H7 (cell line): ENCODE measurements around the gene COG5. TPM values are rescaled to one million over a fixed set of nuclear protein-coding genes. Genes with fewer than 3 reads are reported as not detected.
A peak's percentile ranks its signal among the peaks of the same experiment; 100 is the strongest.

Experiments used
- DNase-seq: peaks from one replicate; pipeline ENCODE4 v3.0.0; 2012
- H3K27me3 ChIP-seq: 2 replicates; pipeline ENCODE4 v1.6.0; 2011; ENCODE audit warnings: mild to moderate bottlenecking, low read length; ENCODE audit not compliant: control insufficient read depth, insufficient read depth
- H3K36me3 ChIP-seq: replicated peaks from 2 replicates; pipeline ENCODE4 v1.5.1; 2011; ENCODE audit warnings: low read length; ENCODE audit not compliant: control insufficient read depth, insufficient read depth
- H3K4me3 ChIP-seq: 2 replicates; pipeline ENCODE4 v1.5.1; 2011; ENCODE audit warnings: low read depth, mild to moderate bottlenecking, control low read depth, low read length, moderate library complexity; ENCODE audit not compliant: insufficient read depth
- total RNA-seq: library from RNA; depleted of rRNA; stranded (reverse); fragments of >200 nt; shearing (Covaris generic); gene quantifications from 2 replicates; pipeline ENCODE4 v1.2.3, GENCODE V29; 2014

Gene COG5
- total RNA-seq, 1 experiment from 2014 or later: 13.5 TPM

GRCh38 chr7:107208024-107208521 is 355.6 kb downstream of the COG5 start:
- no peak overlapping the region for H3K4me3 ChIP-seq
- no peak for DNase-seq
- no peaks in the 10 kb centered on the region for H3K27me3 ChIP-seq
- H3K36me3 ChIP-seq: no peaks in the 10 kb centered on the region; the same call in none of the 2 replicates

GRCh38 chr7:107207459-107207858 is 356.3 kb downstream of the COG5 start:
- H3K27me3 ChIP-seq: no peaks in the 10 kb centered on the region
- H3K36me3 ChIP-seq: no peaks in the 10 kb centered on the region; the same call in none of the 2 replicates
- no peak for DNase-seq
- H3K4me3 ChIP-seq: no peak overlapping the region

- no peak for DNase-seq
- H3K27me3 ChIP-seq: no peaks in the 10 kb centered on the region
- H3K4me3 ChIP-seq: no peak overlapping the region
- peaks cover 2% of the 10 kb centered on the region for H3K36me3 ChIP-seq
Measured at GRCh38 chr7:107206706-107207105, 357.0 kb downstream of the COG5 start.

GRCh38 chr7:107206136-107206535 is 357.6 kb downstream of the COG5 start:
- DNase-seq: no peak
- Histone ChIP-seq H3K36me3 (peaks cover 2% of the 10 kb centered on the region), H3K27me3 (no peaks in the 10 kb centered on the region), H3K4me3 (no peak overlapping the region)

GRCh38 chr7:107203607-107204006 is 360.1 kb downstream of the COG5 start:
- no peak for DNase-seq
- H3K27me3 ChIP-seq: no peaks in the 10 kb centered on the region
- H3K36me3 ChIP-seq: peaks cover 4% of the 10 kb centered on the region
- H3K4me3 ChIP-seq: no peak overlapping the region

- Histone ChIP-seq H3K4me3 (no peak overlapping the region), H3K27me3 (no peaks in the 10 kb centered on the region), H3K36me3 (peaks cover 7% of the 10 kb centered on the region)
- DNase-seq: peak; percentile 59
Measured at GRCh38 chr7:107201795-107202450, 361.8 kb downstream of the COG5 start.

- DNase-seq: no peak
- Histone ChIP-seq H3K36me3 (peaks cover 8% of the 10 kb centered on the region), H3K4me3 (no peak overlapping the region), H3K27me3 (no peaks in the 10 kb centered on the region)
Measured at GRCh38 chr7:107196834-107197610, 366.7 kb downstream of the COG5 start.

- no peak for DNase-seq
- Histone ChIP-seq H3K36me3 (peaks cover 6% of the 10 kb centered on the region), H3K27me3 (no peaks in the 10 kb centered on the region), H3K4me3 (no peak overlapping the region)
Measured at GRCh38 chr7:107194052-107194451, 369.7 kb downstream of the COG5 start.

GRCh38 chr7:107190090-107190489 is 373.6 kb downstream of the COG5 start:
- no peaks in the 10 kb centered on the region for H3K27me3 ChIP-seq
- no peak overlapping the region for H3K4me3 ChIP-seq
- DNase-seq: no peak
- peaks cover 2% of the 10 kb centered on the region; the same call in 1 of the 2 replicates for H3K36me3 ChIP-seq

- H3K27me3 ChIP-seq: no peaks in the 10 kb centered on the region
- no peak for DNase-seq
- peaks cover 3% of the 10 kb centered on the region for H3K36me3 ChIP-seq
- H3K4me3 ChIP-seq: no peak overlapping the region
Measured at GRCh38 chr7:107187774-107188173, 375.9 kb downstream of the COG5 start.

GRCh38 chr7:107186240-107186639 is 377.5 kb downstream of the COG5 start:
- Histone ChIP-seq H3K4me3 (no peak overlapping the region), H3K27me3 (no peaks in the 10 kb centered on the region), H3K36me3 (peaks cover 3% of the 10 kb centered on the region)
- DNase-seq: no peak

- no peak for DNase-seq
- Histone ChIP-seq H3K36me3 (peaks cover 3% of the 10 kb centered on the region), H3K27me3 (no peaks in the 10 kb centered on the region), H3K4me3 (no peak overlapping the region)
Measured at GRCh38 chr7:107185716-107186115, 378.0 kb downstream of the COG5 start.

- H3K4me3 ChIP-seq: no peak overlapping the region
- peaks cover 2% of the 10 kb centered on the region for H3K36me3 ChIP-seq
- no peak for DNase-seq
- H3K27me3 ChIP-seq: no peaks in the 10 kb centered on the region
Measured at GRCh38 chr7:107181172-107181571, 382.5 kb downstream of the COG5 start.

- Histone ChIP-seq H3K27me3 (no peaks in the 10 kb centered on the region), H3K36me3 (peaks cover 1% of the 10 kb centered on the region; the same call in 1 of the 2 replicates), H3K4me3 (no peak overlapping the region)
- DNase-seq: no peak
Measured at GRCh38 chr7:107180378-107180777, 383.3 kb downstream of the COG5 start.
